ENCODE measurements around the gene SYT2. TPM values are rescaled to one million over a fixed set of nuclear protein-coding genes. Genes with fewer than 3 reads are reported as not detected.
"Not testable (repeated sequence)": the region's sequence is repeated elsewhere in the genome, so short reads cannot be mapped to it uniquely, and the experiment has no call there.

Gene SYT2
- total RNA-seq, 1 experiment from 2014 or later, result not detected

DNA sequence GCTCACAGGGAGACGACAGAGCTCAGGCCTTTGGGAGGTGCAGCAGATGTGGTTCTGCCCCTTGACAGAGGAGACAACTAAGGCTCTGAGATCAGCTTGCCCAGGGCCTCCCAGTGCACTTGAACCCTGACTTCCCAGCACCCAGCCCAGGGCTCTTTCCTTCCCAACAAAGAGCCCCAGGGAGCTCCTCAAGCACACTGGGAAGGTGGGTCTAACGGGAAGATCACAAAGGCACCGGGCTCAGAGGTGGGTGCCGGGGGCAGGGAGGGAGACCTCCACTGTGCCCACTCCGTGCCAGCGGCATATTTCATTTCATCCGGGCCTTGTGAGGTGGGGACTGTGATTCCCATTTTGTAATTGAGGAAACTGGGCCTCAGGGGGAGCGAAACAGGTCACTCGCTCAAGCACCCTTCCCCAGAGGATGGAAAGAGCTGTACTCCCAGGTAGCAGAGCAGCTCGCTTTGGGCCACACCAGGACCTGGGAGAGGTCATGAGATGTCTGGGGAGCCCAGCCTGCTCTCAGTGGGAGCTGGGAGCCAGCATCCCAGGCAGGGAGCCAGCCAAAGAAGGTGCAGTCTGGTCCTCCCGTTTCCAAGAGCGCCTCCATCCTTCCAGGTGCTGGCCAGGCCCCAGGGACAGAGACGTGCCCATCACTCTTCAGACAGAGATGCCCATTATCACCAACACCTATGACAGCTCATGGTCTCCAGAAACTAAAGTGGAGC lies 82.3 kb downstream of the SYT2 start:
- H4K20me1 ChIP-seq (ENCODE audit: insufficient read depth), result no peaks in the 10 kb centered on the region
- DNase-seq (ENCODE audit: low read depth, low spot score) (no peak), ATAC-seq (no peak)
- H3K4me3 ChIP-seq (replicated peaks in 1 of 2; ENCODE audit: low read depth in 1 of 2, low read length in 2 of 2), result no peak overlapping the region
- H2AFZ ChIP-seq (ENCODE audit: low read depth, low read length, poor library complexity, severe bottlenecking), result no peak overlapping the region
- no peaks in the 10 kb centered on the region for H3K9me2 ChIP-seq (ENCODE audit: insufficient read depth)
- no peak overlapping the region for H3K9ac ChIP-seq (ENCODE audit: low read length)
- no TSS peak for BruUV-seq (replicated peaks)
- CTCF ChIA-PET, result no interaction called here
- H3K4me2 ChIP-seq (ENCODE audit: low read length), result no peak overlapping the region
- POLR2A ChIA-PET, result no interaction called here
- no peaks in the 10 kb centered on the region for H3K36me3 ChIP-seq (ENCODE audit: control insufficient read depth in 1 of 2, insufficient read depth in 2 of 2, low read length in 2 of 2)
- H3K79me2 ChIP-seq (ENCODE audit: insufficient read depth, low read length), result no peaks in the 10 kb centered on the region
- no peaks in the 10 kb centered on the region for H3K9me3 ChIP-seq (ENCODE audit: control insufficient read depth in 1 of 2, insufficient read depth in 1 of 2, low read depth in 1 of 2, low read length in 2 of 2)
- TF ChIP-seq ELF1 (IDR thresholded peaks at IDR 0.05; ENCODE audit: borderline replicate concordance, low read depth), result no peak
- TF ChIP-seq CTCF (IDR thresholded peaks at IDR 0.05 in 2 of 3, conservative IDR thresholded peaks at IDR 0.05 in 1 of 3; ENCODE audit: borderline replicate concordance in 1 of 3, insufficient read depth in 1 of 3, low read depth in 2 of 3, low read length in 2 of 3), result no peak
- TF ChIP-seq, protein P1, sequence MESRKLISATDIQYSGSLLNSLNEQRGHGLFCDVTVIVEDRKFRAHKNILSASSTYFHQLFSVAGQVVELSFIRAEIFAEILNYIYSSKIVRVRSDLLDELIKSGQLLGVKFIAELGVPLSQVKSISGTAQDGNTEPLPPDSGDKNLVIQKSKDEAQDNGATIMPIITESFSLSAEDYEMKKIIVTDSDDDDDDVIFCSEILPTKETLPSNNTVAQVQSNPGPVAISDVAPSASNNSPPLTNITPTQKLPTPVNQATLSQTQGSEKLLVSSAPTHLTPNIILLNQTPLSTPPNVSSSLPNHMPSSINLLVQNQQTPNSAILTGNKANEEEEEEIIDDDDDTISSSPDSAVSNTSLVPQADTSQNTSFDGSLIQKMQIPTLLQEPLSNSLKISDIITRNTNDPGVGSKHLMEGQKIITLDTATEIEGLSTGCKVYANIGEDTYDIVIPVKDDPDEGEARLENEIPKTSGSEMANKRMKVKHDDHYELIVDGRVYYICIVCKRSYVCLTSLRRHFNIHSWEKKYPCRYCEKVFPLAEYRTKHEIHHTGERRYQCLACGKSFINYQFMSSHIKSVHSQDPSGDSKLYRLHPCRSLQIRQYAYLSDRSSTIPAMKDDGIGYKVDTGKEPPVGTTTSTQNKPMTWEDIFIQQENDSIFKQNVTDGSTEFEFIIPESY (IDR thresholded peaks at IDR 0.05; ENCODE audit: extremely low read depth, insufficient replicate concordance, low read length), result no peak
- TF ChIP-seq SIN3A (IDR thresholded peaks at IDR 0.05; ENCODE audit: low read depth), result no peak
- TF ChIP-seq SRF (IDR thresholded peaks at IDR 0.05; ENCODE audit: low read depth), result no peak
- no peak for TF ChIP-seq FOSL1 (IDR thresholded peaks at IDR 0.05; ENCODE audit: low read depth)
- no peak for TF ChIP-seq EZH2phosphoT487 (IDR thresholded peaks at IDR 0.05; ENCODE audit: borderline replicate concordance)
- no peak for TF ChIP-seq CEBPB (IDR thresholded peaks at IDR 0.05; ENCODE audit: low read depth)
- TF ChIP-seq YY1 (IDR thresholded peaks at IDR 0.05; ENCODE audit: extremely low read depth, insufficient replicate concordance, low read depth, low read length), result no peak
- TF ChIP-seq JUND (IDR thresholded peaks at IDR 0.05), result no peak
- no peak for TF ChIP-seq ZNF274 (IDR thresholded peaks at IDR 0.05; ENCODE audit: low read depth, low read length)
- TF ChIP-seq, protein P2, sequence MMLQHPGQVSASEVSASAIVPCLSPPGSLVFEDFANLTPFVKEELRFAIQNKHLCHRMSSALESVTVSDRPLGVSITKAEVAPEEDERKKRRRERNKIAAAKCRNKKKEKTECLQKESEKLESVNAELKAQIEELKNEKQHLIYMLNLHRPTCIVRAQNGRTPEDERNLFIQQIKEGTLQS (IDR thresholded peaks at IDR 0.05), result no peak
- intact Hi-C loops (cut with micrococcal nuclease), result loop anchor here (10.0 kb wide), 1 partner anchor 443 kb away; no protein-coding TSS in a partner anchor
- RAD21 ChIA-PET (ENCODE audit: low non-redundant PET in 1 of 2, low total read pairs in 2 of 2, uncharacterized antibody in 2 of 2, unreplicated experiment in 2 of 2), result no interaction called here
- H3K27me3 ChIP-seq (ENCODE audit: insufficient read depth, low read length), result no peaks in the 10 kb centered on the region
- peaks cover 0 to 13% of the 10 kb centered on the region in 2 experiments; a peak in 2 of 4 replicates for H3K4me1 ChIP-seq (ENCODE audit: control insufficient read depth in 1 of 2, insufficient read depth in 2 of 2, low read length in 2 of 2)
- no peak overlapping the region for H3K27ac ChIP-seq (ENCODE audit: low read depth, low read length)

DNA sequence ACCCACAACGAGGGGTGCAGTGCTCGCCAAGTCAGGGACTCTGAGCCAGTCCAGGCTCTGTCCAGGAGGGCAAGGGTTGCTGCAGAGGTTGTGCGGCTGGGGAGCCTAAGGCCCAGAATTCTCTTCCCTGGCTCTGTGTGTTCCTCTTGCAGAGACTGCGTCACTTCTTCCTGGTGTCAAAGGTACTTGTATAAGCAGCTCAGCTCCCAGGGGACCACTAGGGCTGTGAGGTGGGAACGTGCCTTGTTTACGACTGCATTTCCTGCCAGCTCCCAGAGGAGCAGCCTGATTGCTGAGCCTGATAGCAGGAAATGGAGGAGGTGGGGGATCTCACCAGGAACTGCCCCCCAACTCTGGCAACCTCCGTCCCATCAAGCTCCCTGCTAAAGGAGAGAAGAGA lies 83.2 kb downstream of the SYT2 start:
- H3K9me2 ChIP-seq (ENCODE audit: insufficient read depth); H3K36me3 ChIP-seq (ENCODE audit: control insufficient read depth in 1 of 2, insufficient read depth in 2 of 2, low read length in 2 of 2); BruUV-seq (replicated peaks); H3K27ac ChIP-seq (ENCODE audit: low read depth, low read length); H3K9me3 ChIP-seq (ENCODE audit: control insufficient read depth in 1 of 2, insufficient read depth in 1 of 2, low read depth in 1 of 2, low read length in 2 of 2); H4K20me1 ChIP-seq (ENCODE audit: insufficient read depth); POLR2A ChIA-PET; H3K9ac ChIP-seq (ENCODE audit: low read length); H3K79me2 ChIP-seq (ENCODE audit: insufficient read depth, low read length); H3K4me3 ChIP-seq (replicated peaks in 1 of 2; ENCODE audit: low read depth in 1 of 2, low read length in 2 of 2); DNase-seq (ENCODE audit: low read depth, low spot score); RAD21 ChIA-PET (ENCODE audit: low non-redundant PET in 1 of 2, low total read pairs in 2 of 2, uncharacterized antibody in 2 of 2, unreplicated experiment in 2 of 2); H3K4me2 ChIP-seq (ENCODE audit: low read length); CTCF ChIA-PET; H3K27me3 ChIP-seq (ENCODE audit: insufficient read depth, low read length); ATAC-seq; H2AFZ ChIP-seq (ENCODE audit: low read depth, low read length, poor library complexity, severe bottlenecking): not testable (repeated sequence)
- intact Hi-C loops (cut with micrococcal nuclease), result loop anchor here (10.0 kb wide), 1 partner anchor 442 kb away; no protein-coding TSS in a partner anchor
- H3K4me1 ChIP-seq (ENCODE audit: control insufficient read depth in 1 of 2, insufficient read depth in 2 of 2, low read length in 2 of 2), result peaks cover 0 to 18% of the 10 kb centered on the region in 2 experiments; a peak in 2 of 4 replicates
